GM12873 (cell line): ENCODE measurements around the gene LRCH2.

ENCODE experiments used
- CTCF ChIP-seq: IDR thresholded peaks from 2 replicates; pipeline ENCODE4 v1.5.1; 2012; ENCODE audit warnings: low read depth, mild to moderate bottlenecking, moderate library complexity, low read length, control low read depth; ENCODE audit not compliant: insufficient read depth; ENCODE audit errors: missing control alignments

Gene LRCH2

GRCh38 chrX:115098897-115099296 lies 135.0 kb downstream of the LRCH2 start:
- no peak for TF ChIP-seq CTCF

GRCh38 chrX:115093191-115093590 lies 140.7 kb downstream of the LRCH2 start:
- no peak for TF ChIP-seq CTCF

GRCh38 chrX:115089419-115089818 lies 144.5 kb downstream of the LRCH2 start:
- TF ChIP-seq CTCF, result no peak

GRCh38 chrX:115068896-115069295 lies 165.0 kb downstream of the LRCH2 start:
- TF ChIP-seq CTCF, result no peak

GRCh38 chrX:115067812-115068211 lies 166.1 kb downstream of the LRCH2 start:
- TF ChIP-seq CTCF, result no peak

GRCh38 chrX:115065304-115065703 lies 168.6 kb downstream of the LRCH2 start:
- TF ChIP-seq CTCF, result no peak
